Adrenal gland (tissue), 5 donors: ENCODE measurements around the gene SMCHD1.

ENCODE experiments used
- CTCF ChIP-seq, 6 experiments: fragments of 450-650 bp in 4 of 6; fragments of 200-600 bp in 2 of 6; sonication (generic) in 1 of 6; IDR thresholded peaks; 1 replicate in 5 of 6; 2 replicates in 1 of 6; pipeline versions ENCODE4 v1.5.1 to v1.8.0; 2016 to 2021; ENCODE audit warnings: antibody characterized with exemption in 6 of 6, mild to moderate bottlenecking in 2 of 6, moderate library complexity in 1 of 6
- POLR2A ChIP-seq, 2 donors: fragments of 450-650 bp; IDR thresholded peaks; one replicate each; pipeline ENCODE4 v1.6.1; 2017; ENCODE audit warnings: antibody characterized with exemption in 2 of 2, mild to moderate bottlenecking in 2 of 2, moderate library complexity in 1 of 2
- donor health status: DM: no; HTN: no; CAD: no.

GRCh38 chr18:2846636-2847316 is 191.2 kb downstream of the SMCHD1 start, which contains the start of gene EMILIN2:
- TF ChIP-seq CTCF (IDR thresholded peaks at IDR 0.05) (no peak), POLR2A (IDR thresholded peaks at IDR 0.05) (peak; percentile 34 to 39)
